ENCODE data around the gene BSN. TPM values are rescaled to one million over a fixed set of nuclear protein-coding genes. Genes with fewer than 3 reads are reported as not detected.

Gene BSN
- total RNA-seq, 2 experiments from 2014 or later: 0.08 to 0.14 TPM

DNA sequence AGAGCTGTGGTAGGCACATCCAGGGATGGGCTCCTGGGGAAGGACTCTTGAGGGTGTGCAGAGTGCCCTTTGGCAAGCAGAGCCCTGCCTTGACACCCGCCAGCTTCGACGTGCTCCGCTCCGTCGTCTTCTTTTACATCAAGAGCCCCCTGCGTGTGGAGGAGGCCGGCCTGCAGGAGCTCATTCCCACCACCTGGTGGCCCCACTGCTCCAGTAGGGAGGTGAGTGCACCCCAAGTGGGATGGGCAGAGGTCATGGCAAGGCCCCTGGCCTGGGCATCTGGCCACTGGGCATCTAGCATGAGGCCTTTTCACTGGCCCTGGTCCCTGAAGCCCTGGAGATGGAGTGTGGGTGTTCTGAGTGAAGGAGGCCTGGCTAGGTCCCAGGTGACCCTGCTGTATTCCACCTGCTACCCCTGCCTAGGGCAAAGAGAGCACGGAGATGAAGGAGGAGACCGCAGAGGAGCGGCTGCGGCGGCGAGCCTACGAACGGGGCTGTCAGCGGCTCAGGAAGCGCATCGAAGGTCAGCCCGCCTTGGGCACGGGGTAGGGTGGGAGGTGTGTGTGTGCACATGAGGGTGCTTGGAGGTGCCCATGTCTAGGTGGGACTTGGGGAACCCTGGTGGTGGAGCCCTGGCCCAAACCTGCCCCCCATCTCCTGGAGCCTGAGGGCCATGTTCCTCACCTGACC, 147.3 kb downstream of the BSN start:
- peaks cover 2% of the 10 kb centered on the region for H3K4me1 Mint-ChIP-seq
- POLR2A ChIA-PET: interaction anchor here (0.6 to 1.4 kb wide), 2 partner anchors 23 to 124 kb away, joined by 4 read pairs; partner anchors contain the start of gene GMPPB

DNA sequence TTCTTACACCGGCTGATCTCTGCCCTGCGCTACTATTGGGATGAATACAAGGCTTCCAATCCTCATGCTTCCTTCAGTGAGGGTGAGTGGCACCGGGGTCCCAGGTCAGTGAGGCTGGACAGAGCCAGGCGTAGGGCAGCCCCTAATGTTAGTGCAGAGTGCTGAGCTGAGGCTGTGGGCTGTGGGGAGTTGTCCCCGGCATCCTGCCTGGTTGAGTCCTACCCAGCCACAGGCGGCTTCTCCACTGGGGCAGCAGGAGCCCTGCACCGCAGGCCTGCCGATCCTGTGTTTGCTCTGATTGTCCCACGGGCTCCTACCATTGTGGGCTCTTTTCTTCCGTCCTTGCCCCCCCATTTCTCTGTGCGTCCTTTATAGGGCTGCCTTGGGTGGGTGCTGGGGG, 148.4 kb downstream of the BSN start:
- H3K4me1 Mint-ChIP-seq: peaks cover 3% of the 10 kb centered on the region
- POLR2A ChIA-PET: interaction anchor here (1.0 to 1.4 kb wide), 2 partner anchors 20 to 101 kb away, joined by 3 to 5 read pairs; partner anchors contain the start of gene INKA1
- H3K27me3 Mint-ChIP-seq: no peaks in the 10 kb centered on the region
- no peaks in the 10 kb centered on the region for H3K36me3 Mint-ChIP-seq
- H3K4me3 Mint-ChIP-seq: no peak overlapping the region
- H3K9me3 Mint-ChIP-seq: no peaks in the 10 kb centered on the region
- DNase-seq: no peak
- ATAC-seq (ENCODE audit: low read depth): no peak
- no peak overlapping the region for H3K27ac Mint-ChIP-seq

More for the DNA sequence above, 147.3 kb downstream of the BSN start:
- Mint-ChIP-seq H3K9me3 (no peaks in the 10 kb centered on the region), H3K4me3 (no peak overlapping the region), H3K27ac (no peak overlapping the region), H3K27me3 (no peaks in the 10 kb centered on the region), H3K36me3 (no peaks in the 10 kb centered on the region)
- DNase-seq: no peak
- no peak for ATAC-seq (ENCODE audit: low read depth)

DNA sequence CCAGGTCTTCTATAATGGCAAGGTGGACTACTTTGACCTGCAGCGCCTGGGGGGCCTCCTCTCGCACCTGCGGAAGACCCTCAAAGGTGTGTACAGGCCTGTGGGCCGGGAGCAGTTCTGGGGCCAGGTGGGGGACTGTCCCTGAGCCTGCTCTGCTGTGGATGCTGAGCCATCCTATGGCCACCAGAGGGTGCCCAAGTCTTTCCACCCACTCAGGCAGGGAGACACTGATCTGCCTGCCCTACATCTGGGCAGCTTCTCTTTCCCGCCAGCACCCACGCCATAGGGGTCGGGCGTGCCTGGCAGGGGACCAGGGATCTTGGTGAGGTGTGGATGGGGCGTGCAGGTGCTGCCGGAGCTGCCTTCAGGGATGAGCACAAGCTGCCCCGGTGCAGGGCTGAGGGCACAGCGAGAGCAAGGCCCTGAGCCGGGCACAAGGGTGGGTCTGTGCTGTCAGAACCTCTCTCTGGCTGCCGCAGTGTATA, 149.2 kb downstream of the BSN start:
- Mint-ChIP-seq H3K36me3 (no peaks in the 10 kb centered on the region), H3K4me3 (no peak overlapping the region)

DNA sequence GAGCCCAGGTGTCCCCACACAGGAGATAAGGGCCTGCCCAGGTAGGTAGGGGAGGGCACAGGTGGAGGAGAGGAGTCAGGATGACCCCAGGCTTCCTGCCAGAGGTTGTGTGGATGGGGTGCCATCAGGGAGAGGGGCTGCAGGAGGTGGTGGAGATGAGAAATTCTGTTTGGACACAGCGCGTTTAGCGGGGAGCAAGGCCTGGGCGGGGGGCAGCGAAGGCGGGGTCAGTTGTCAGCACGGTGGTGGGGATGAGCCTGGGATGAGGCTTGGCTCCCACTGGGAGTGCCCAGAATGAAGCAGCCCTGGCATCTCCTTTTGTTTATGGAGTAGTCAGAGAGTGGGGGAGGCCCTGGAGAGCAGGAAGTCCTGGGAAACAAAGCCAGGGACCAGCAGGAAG, 149.7 kb downstream of the BSN start:
- Mint-ChIP-seq H3K36me3 (no peaks in the 10 kb centered on the region), H3K27me3 (no peaks in the 10 kb centered on the region), H3K4me3 (no peak overlapping the region), H3K9me3 (no peaks in the 10 kb centered on the region), H3K4me1 (peaks cover 5% of the 10 kb centered on the region), H3K27ac (peak overlapping the region; percentile 61)
- POLR2A ChIA-PET: interaction anchor here (1.0 to 1.4 kb wide), 2 partner anchors 99 to 141 kb away, joined by 3 to 5 read pairs; partner anchors contain the start of gene INKA1
- DNase-seq: no peak
- ATAC-seq (ENCODE audit: low read depth): no peak

More for the DNA sequence above, 149.2 kb downstream of the BSN start:
- H3K4me1 Mint-ChIP-seq: peaks cover 5% of the 10 kb centered on the region
- DNase-seq (peak; percentile 70), ATAC-seq (ENCODE audit: low read depth) (peak; percentile 97)
- peak overlapping the region; percentile 61 for H3K27ac Mint-ChIP-seq
- H3K9me3 Mint-ChIP-seq: no peaks in the 10 kb centered on the region
- POLR2A ChIA-PET: interaction anchor here (1.0 to 1.4 kb wide), 3 partner anchors 19 to 141 kb away, joined by 3 to 5 read pairs (median 3); partner anchors contain the start of gene INKA1
- no peaks in the 10 kb centered on the region for H3K27me3 Mint-ChIP-seq

DNA sequence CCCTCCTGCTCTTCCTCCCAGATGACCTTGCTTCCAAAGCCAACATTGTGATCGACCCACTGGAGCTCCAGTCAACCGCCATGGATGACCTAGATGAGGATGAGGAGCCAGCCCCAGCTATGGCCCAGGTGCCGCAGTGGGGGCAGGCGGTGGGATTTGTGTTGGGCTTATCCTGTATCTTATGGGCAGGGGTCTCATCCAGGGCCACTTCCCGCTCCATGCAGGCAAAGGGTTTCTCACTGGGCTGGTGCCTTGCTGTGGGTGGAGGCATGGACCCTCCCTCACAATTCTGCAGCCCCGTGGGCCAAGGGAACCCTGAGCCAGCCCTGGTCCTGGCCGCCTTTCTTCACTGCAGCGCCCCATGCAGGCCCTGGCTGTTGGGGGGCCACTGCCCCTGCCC, 150.4 kb downstream of the BSN start:
- POLR2A ChIA-PET: no interaction called here
- DNase-seq (no peak), ATAC-seq (ENCODE audit: low read depth) (no peak)
- Mint-ChIP-seq H3K27me3 (no peaks in the 10 kb centered on the region), H3K4me1 (peaks cover 5% of the 10 kb centered on the region), H3K27ac (no peak overlapping the region), H3K9me3 (no peaks in the 10 kb centered on the region), H3K4me3 (no peak overlapping the region), H3K36me3 (no peaks in the 10 kb centered on the region)

DNA sequence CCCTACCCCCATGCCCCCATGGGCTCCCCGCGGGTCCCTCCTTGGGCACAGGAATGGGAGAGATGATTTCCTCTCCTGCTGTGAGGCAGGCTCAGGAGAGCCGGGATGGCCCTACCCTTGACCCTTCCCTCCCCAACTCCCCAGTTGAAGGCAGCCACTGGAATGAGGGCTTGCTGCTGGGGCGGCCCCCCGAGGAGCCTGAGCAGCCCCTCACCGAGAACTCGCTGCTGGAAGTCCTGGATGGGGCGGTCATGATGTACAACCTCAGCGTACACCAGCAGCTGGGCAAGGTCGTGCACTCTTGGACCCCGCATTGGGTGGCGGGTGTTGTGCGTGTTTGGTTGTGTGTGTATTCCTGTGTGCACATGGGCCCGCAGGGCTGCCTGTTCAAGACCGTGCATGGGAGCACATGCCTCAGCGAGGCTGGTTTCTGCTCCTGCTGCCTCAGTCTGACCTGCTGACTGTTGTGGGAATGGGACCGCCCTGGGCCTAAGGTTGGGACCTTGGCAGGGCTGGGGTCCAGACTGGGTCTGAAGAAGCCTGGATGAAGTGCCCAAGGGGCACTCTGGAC, 151.2 kb downstream of the BSN start:
- no peak overlapping the region for H3K27ac Mint-ChIP-seq
- POLR2A ChIA-PET: interaction anchor here (0.6 kb wide), 1 partner anchor 549 kb away, joined by 6 read pairs; no protein-coding TSS in a partner anchor
- no peak for DNase-seq

DNA sequence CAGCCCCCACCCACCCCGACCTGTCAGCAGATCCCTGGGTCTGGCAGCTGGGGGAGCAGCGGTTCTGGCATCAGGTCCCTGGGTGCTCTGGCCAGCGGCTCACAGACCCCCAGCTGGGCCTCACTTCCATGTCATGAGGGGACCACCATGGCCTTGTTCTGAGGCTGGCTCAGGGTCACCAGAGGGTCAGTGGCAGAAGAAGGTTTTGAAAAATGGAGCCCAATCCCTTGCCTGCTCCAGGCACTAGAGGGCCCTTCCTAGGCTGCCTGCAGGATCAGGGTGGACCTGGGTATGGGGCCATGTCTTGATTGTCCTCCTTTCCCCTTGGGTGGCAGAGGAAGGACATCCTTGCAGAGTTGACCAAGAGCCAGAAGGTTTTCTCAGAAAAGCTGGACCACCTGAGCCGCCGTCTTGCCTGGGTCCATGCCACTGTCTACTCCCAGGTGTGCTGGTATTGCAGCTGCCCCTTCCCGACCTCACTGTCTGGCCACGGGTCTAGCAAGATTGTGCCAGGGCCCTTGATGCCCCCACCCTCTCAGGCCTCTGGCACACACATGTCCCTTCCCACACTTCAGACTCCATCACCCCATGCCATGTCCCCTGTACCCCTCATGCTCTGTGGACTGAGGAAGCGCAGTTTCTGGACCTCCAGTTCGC, 152.3 kb downstream of the BSN start:
- POLR2A ChIA-PET: no interaction called here
- no peak for DNase-seq
- Mint-ChIP-seq H3K36me3 (no peaks in the 10 kb centered on the region), H3K4me3 (no peak overlapping the region), H3K27me3 (no peaks in the 10 kb centered on the region), H3K4me1 (peaks cover 10% of the 10 kb centered on the region), H3K27ac (no peak overlapping the region), H3K9me3 (no peaks in the 10 kb centered on the region)
- no peak for ATAC-seq (ENCODE audit: low read depth)

More for the DNA sequence above, 151.2 kb downstream of the BSN start:
- Mint-ChIP-seq H3K27me3 (no peaks in the 10 kb centered on the region), H3K36me3 (no peaks in the 10 kb centered on the region), H3K9me3 (no peaks in the 10 kb centered on the region), H3K4me3 (no peak overlapping the region), H3K4me1 (peaks cover 5% of the 10 kb centered on the region)
- ATAC-seq (ENCODE audit: low read depth): no peak

DNA sequence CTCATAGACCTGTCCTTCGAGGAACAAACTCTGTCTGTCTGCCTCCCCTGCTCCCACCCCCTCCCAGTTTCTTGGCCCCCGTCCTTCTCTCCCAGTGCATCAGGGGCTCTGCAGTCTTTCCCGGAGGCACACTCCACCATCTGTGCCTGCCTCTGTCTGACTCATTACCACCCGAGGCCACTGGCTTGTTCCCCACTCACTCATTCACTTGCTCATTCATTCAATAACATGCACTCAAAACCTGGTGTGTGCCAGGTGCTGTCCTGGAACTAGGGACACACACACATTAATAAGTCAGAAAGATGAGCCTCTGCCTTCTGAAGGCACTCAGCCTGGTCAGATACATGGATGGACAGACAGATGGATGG, 152.8 kb downstream of the BSN start:
- no peak for DNase-seq

DNA sequence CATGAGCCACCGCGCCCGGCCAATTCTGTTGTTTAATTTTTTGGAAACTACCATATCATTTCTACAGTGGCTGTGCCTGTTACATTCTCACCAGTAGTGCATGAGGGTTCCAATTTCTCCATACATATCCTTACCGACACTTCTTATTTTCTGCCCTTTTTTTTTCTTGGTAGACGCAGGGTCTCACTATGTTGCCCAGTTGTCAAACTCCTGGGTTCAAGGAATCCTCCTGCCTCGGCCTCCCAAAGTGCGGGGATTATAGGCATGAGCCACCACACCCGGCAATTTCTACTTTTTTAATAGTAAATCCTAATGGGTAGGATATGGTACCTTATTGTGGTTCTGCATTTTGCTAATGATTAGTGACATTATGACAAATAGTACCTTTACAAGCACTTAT, 155.6 kb downstream of the BSN start:
- POLR2A ChIA-PET: no interaction called here
- Mint-ChIP-seq H3K36me3 (no peaks in the 10 kb centered on the region), H3K9me3 (no peaks in the 10 kb centered on the region), H3K27ac (no peak overlapping the region), H3K4me1 (peaks cover 27% of the 10 kb centered on the region), H3K27me3 (no peaks in the 10 kb centered on the region), H3K4me3 (no peak overlapping the region)
- DNase-seq (no peak), ATAC-seq (ENCODE audit: low read depth) (no peak)

More for the DNA sequence above, 152.8 kb downstream of the BSN start:
- Mint-ChIP-seq H3K27ac (peak overlapping the region; percentile 54), H3K27me3 (no peaks in the 10 kb centered on the region), H3K9me3 (no peaks in the 10 kb centered on the region), H3K36me3 (no peaks in the 10 kb centered on the region), H3K4me3 (no peak overlapping the region), H3K4me1 (peaks cover 14% of the 10 kb centered on the region)
- no peak for ATAC-seq (ENCODE audit: low read depth)
- POLR2A ChIA-PET: no interaction called here

DNA sequence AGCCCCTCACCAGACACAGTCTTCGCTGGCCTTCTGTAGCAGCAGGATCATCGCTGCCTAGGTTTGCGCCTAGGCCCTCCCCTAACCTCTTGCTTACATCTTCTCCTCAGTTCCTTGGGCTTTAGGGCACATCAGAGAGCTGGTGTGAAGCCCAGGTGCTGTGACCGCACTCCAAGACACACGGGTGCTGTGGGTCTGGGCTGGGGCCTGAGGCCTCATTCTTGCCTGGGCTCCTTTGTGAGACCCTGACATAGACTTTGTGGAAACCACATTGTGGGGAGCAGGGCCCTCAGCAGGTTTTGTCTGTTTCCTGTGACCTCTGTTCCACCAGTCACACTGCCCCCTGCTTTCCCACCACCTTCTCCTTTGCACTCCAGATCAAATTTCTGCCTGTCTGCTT, 157.2 kb downstream of the BSN start:
- H3K27ac Mint-ChIP-seq: peak overlapping the region; percentile 71
- ATAC-seq (ENCODE audit: low read depth) (peak; percentile 28), DNase-seq (peak; percentile 34)
- peak overlapping the region; percentile 18 for H3K4me3 Mint-ChIP-seq
- H3K9me3 Mint-ChIP-seq: no peaks in the 10 kb centered on the region
- H3K27me3 Mint-ChIP-seq: no peaks in the 10 kb centered on the region
- peaks cover 2% of the 10 kb centered on the region for H3K36me3 Mint-ChIP-seq
- POLR2A ChIA-PET: interaction anchor here (1.1 to 1.5 kb wide), 3 partner anchors 8 to 13 kb away, joined by 3 to 5 read pairs (median 3); partner anchors contain the start of gene AMIGO3
- H3K4me1 Mint-ChIP-seq: peaks cover 27% of the 10 kb centered on the region

DNA sequence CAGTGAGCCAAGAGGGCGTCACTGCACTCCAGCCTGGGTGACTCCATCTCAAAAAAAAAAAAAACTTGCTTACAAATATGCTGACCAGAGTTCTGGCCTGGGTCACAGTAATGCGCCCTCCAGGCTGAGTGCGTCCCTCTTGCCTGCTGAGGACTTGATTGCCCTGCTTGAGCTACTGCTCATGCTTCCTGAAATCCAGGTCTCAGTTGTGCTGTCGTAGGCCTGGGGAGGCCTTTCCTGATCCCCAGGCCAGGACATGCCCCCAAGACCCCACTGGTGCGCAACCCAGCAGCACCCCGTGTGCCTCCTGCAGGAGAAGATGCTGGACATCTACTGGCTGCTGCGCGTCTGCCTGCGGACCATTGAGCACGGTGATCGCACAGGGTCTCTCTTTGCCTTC, 157.9 kb downstream of the BSN start:
- Mint-ChIP-seq H3K27ac (no peak overlapping the region), H3K9me3 (no peaks in the 10 kb centered on the region), H3K36me3 (peaks cover 2% of the 10 kb centered on the region), H3K4me3 (peak overlapping the region; percentile 22), H3K4me1 (peaks cover 27% of the 10 kb centered on the region), H3K27me3 (no peaks in the 10 kb centered on the region)
- POLR2A ChIA-PET: interaction anchor here (1.2 to 1.5 kb wide), 3 partner anchors 12 to 14 kb away, joined by 3 to 9 read pairs (median 3); partner anchors contain the start of gene GMPPB
- no peak for ATAC-seq (ENCODE audit: low read depth)
- DNase-seq: peak; percentile 26

DNA sequence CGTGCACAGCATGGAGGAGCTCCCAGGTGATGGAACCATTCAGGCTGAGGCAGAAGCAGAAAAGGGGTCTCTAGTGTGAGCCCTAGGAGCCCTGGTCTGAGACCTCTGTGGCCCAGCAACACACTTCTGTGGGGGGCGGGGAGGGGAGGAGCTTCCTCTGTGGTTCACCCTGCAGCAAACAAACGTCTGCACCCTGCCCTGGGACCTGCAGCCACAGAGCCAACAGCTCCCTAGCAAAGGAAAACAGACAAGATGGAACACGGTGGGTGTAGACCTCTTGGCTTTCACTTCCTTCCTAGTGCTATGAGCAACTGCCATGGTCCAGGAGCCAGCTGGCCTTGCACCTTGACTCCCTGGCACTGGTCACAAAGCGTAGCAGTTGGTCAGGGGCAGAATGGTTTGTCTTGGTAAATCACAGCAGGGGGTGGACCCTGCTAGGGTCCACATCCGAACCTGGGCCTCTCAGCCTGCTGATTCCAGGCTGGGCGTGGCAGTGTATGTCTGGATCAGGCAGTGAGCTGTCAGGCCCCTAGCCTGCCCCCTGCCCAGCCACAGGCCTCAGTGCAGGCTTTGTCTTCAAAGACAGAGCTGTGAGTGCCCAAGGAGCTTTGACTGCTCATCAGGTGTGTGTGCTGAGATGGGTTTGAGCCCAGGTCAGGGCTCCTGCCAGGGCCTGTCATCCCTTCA, 158.5 kb downstream of the BSN start:
- ATAC-seq (ENCODE audit: low read depth) (peak; percentile 58), DNase-seq (peak; percentile 47)
- no peaks in the 10 kb centered on the region for H3K27me3 Mint-ChIP-seq
- peaks cover 24% of the 10 kb centered on the region for H3K4me1 Mint-ChIP-seq
- no peak overlapping the region for H3K4me3 Mint-ChIP-seq
- POLR2A ChIA-PET: interaction anchor here (1.1 to 1.5 kb wide), 4 partner anchors 10 to 15 kb away, joined by 3 to 9 read pairs (median 3); partner anchors contain the start of gene GMPPB
- H3K9me3 Mint-ChIP-seq: no peaks in the 10 kb centered on the region
- peak overlapping the region; percentile 65 for H3K27ac Mint-ChIP-seq
- H3K36me3 Mint-ChIP-seq: peaks cover 2% of the 10 kb centered on the region

Data from activated naive CD8-positive, alpha-beta T cell treated with anti-CD3 and anti-CD28 coated beads, Interleukin-2, amount 10 ng/mL, durations not matched to agents 7 days and 5 days (primary cell).